Type B pancreatic cell (in vitro differentiated cells): ENCODE data around the gene RCN2. TPM values are rescaled to one million over a fixed set of nuclear protein-coding genes. Genes with fewer than 3 reads are reported as not detected.

Source experiments
- DNase-seq: peaks from one replicate; pipeline ENCODE4 v3.0.0; 2021; ENCODE audit warnings: mixed read lengths; ENCODE audit not compliant: unreplicated experiment; ENCODE audit errors: extremely low spot score
- H3K27ac Mint-ChIP-seq: 2 replicates; pipeline ENCODE4 v1.8.0; 2021; ENCODE audit warnings: mild to moderate bottlenecking, mixed read lengths
- H3K27me3 Mint-ChIP-seq: 2 replicates; pipeline ENCODE4 v1.8.0; 2021; ENCODE audit warnings: mixed read lengths
- H3K36me3 Mint-ChIP-seq: 2 replicates; pipeline ENCODE4 v1.8.0; 2021; ENCODE audit warnings: mixed read lengths
- H3K4me1 Mint-ChIP-seq: one replicate; pipeline ENCODE4 v1.8.0; 2021; ENCODE audit warnings: mixed read lengths; ENCODE audit not compliant: unreplicated experiment
- H3K4me3 Mint-ChIP-seq: 2 replicates; pipeline ENCODE4 v1.8.0; 2021; ENCODE audit warnings: mild to moderate bottlenecking, mixed read lengths
- H3K9me3 Mint-ChIP-seq: 2 replicates; pipeline ENCODE4 v1.8.0; 2021; ENCODE audit warnings: mixed read lengths
- total RNA-seq: library from RNA; stranded (reverse); gene quantifications from 2 replicates; pipeline ENCODE4 v1.2.1, GENCODE V29; 2021; ENCODE audit warnings: low replicate concordance
- TF ChIP-seq, protein P1 (sequence below): fragments of 200-600 bp; sonication (generic); conservative IDR thresholded peaks from 2 replicates; pipeline ENCODE4 v1.5.0; 2021; ENCODE audit warnings: antibody characterized with exemption, mild to moderate bottlenecking

The RCN2 gene
- total RNA-seq, 1 donor from 2014 or later: 109 TPM

DNA sequence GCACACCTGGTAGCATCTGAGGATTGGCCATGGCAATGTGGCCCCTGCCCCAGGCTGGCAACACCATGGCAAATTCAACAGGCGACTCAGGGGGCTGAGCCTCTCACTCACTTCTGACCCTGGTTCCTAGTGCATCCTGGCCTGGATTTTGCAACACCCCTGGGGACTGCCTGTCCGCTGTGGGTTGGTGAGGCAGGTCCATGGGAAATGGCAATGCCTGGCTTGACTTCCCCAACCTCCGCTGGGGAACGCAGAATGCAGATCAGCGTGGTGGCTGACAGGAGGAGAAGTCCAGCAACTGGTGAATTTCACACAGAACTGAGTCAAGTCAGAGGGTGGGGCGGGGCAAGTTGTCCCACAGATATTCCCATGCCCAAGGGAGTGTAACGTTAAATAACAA lies 59.5 kb downstream of the RCN2 start:
- Mint-ChIP-seq H3K4me3 (no peak overlapping the region), H3K27ac (no peak overlapping the region), H3K36me3 (no peaks in the 10 kb centered on the region), H3K27me3 (no peaks in the 10 kb centered on the region), H3K4me1 (peaks cover 15% of the 10 kb centered on the region), H3K9me3 (no peaks in the 10 kb centered on the region)
- TF ChIP-seq, protein P1, sequence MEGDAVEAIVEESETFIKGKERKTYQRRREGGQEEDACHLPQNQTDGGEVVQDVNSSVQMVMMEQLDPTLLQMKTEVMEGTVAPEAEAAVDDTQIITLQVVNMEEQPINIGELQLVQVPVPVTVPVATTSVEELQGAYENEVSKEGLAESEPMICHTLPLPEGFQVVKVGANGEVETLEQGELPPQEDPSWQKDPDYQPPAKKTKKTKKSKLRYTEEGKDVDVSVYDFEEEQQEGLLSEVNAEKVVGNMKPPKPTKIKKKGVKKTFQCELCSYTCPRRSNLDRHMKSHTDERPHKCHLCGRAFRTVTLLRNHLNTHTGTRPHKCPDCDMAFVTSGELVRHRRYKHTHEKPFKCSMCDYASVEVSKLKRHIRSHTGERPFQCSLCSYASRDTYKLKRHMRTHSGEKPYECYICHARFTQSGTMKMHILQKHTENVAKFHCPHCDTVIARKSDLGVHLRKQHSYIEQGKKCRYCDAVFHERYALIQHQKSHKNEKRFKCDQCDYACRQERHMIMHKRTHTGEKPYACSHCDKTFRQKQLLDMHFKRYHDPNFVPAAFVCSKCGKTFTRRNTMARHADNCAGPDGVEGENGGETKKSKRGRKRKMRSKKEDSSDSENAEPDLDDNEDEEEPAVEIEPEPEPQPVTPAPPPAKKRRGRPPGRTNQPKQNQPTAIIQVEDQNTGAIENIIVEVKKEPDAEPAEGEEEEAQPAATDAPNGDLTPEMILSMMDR: no peak
- no peak for DNase-seq

DNA sequence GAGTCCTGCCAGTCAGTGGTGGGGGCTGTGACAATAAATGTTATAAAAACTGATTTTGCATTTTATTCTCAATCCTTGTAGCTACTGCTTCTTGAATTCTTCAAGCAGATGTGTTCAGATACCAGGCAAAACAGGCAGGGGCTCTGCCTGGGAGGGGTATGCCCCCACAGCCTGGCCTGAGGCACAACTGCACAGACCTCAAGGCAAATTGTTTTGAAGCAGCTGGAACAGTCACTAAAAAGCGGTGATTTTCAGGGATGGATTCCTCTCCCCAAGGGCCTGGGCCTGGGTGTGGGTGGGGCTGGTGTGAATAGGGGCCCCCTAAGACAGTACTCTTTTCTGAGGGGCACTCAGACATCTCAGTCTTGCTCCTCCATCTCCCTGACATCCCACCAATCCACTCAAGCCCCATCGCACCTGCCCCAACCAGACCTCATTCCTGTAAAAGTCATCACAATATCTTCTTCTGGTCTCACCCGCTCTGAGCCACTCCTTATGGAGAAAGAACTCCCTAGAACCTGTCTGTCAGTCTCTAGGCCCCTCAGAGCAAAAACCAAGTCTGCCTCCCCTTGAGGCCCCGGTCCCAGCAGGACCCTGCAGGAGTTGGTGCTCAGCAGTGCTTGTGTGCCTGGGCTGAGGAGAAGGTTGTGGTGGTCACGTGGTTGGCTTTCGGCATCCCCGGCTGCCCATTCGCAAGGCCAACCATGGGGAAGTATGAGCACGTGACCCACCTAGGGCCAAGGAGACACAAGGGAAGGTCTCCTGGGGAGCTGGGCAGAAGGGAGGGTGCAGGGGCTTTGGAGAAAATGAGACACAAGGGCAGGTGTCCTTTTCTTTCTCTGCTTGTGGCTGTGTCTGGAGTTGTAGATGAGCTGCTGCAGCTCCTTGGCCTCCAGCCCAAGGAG lies 60.4 kb downstream of the RCN2 start:
- Mint-ChIP-seq H3K27ac (no peak overlapping the region), H3K36me3 (no peaks in the 10 kb centered on the region), H3K4me1 (peaks cover 15% of the 10 kb centered on the region), H3K4me3 (no peak overlapping the region), H3K27me3 (no peaks in the 10 kb centered on the region), H3K9me3 (no peaks in the 10 kb centered on the region)
- TF ChIP-seq, protein P1: no peak
- DNase-seq: no peak

DNA sequence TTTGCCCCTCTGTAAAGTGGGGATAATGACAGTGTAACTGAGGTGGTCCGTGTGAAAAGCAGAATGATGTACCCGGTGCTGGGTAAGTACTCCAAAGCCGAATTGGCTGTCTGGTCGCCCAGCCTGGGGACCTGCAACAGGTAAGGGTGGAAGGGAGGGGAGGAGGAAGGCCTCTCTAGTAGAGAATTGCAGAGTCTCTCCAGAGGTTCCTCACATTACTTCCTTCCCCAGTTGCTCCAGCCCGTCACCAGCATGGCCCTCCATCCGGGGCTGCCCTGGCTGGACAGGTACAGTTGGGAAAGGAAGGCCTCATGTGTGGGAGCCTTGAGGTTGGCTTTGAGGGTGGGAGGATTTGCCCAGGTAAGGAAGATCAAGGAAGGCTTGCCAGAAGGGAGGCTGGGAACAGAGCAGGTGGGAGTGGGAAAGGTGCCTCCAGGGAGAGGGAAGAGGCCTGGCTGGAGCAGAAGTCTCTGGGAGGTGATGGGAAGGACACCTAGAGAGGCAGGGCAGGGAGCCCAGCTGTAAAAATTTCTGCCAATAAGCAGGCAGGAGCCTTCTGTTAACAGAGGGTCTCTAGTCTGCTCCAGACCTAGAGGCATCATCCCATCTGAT lies 61.7 kb downstream of the RCN2 start:
- peaks cover 15% of the 10 kb centered on the region for H3K4me1 Mint-ChIP-seq
- H3K27me3 Mint-ChIP-seq: no peaks in the 10 kb centered on the region
- TF ChIP-seq, protein P1: no peak
- H3K27ac Mint-ChIP-seq: no peak overlapping the region
- no peak for DNase-seq
- H3K9me3 Mint-ChIP-seq: no peaks in the 10 kb centered on the region
- H3K36me3 Mint-ChIP-seq: no peaks in the 10 kb centered on the region
- H3K4me3 Mint-ChIP-seq: no peak overlapping the region

DNA sequence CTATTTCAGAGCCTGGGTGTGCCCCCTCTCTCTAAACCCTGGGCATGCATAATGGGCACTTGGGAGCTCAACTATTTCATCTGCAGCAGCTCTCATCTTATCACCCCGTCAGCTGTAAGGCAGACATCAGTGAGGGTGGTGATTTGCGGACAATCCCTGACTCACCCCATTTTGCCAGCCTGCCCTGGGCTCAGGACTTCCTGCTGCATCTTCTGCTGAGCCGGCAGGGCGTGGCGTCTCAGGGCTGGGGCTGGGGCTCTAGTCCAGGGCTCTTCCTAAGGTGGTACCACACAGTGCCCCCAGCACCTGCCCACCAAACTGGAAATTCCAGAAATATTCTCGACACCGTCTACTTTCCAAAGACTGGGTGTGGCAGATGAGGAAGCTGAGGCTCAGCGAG lies 62.5 kb downstream of the RCN2 start:
- H3K9me3 Mint-ChIP-seq: no peaks in the 10 kb centered on the region
- no peak for DNase-seq
- TF ChIP-seq, protein P1: no peak
- peaks cover 8% of the 10 kb centered on the region for H3K4me1 Mint-ChIP-seq
- H3K36me3 Mint-ChIP-seq: no peaks in the 10 kb centered on the region
- no peak overlapping the region for H3K27ac Mint-ChIP-seq
- H3K4me3 Mint-ChIP-seq: no peak overlapping the region
- H3K27me3 Mint-ChIP-seq: no peaks in the 10 kb centered on the region

DNA sequence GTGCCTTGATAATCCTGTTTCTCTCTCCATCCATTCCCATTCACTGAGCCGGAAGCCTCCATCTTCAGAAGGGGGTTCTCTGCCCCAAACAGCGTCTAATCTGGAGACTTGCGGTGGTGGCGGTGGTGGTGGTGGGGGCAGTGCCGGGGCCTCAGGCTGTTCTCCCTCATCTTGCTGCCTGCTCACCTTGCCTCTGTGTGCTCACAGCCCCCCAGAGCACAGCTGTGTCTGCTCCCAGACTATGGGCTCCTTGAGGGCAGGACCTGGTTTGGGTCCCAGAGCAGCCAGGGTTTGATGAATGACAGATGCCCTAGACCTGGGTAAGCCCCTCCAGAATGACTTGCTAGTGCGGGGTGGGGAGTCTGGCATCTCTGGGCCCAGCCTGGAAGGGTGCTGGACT lies 62.9 kb downstream of the RCN2 start:
- H3K4me1 Mint-ChIP-seq: peaks cover 6% of the 10 kb centered on the region
- H3K27me3 Mint-ChIP-seq: no peaks in the 10 kb centered on the region
- H3K9me3 Mint-ChIP-seq: no peaks in the 10 kb centered on the region
- no peaks in the 10 kb centered on the region for H3K36me3 Mint-ChIP-seq
- TF ChIP-seq, protein P1: no peak
- H3K4me3 Mint-ChIP-seq: no peak overlapping the region
- no peak overlapping the region for H3K27ac Mint-ChIP-seq
- no peak for DNase-seq
